Colonic mucosa (tissue), 4 donors: ENCODE results near the gene NUP188. TPM values are rescaled to one million over a fixed set of nuclear protein-coding genes. Genes with fewer than 3 reads are reported as not detected.

Experiments used
- DNase-seq: peaks from one replicate; pipeline ENCODE4 v3.0.0-alpha.2; 2020
- H3K27ac ChIP-seq: fragments of 200-600 bp; one replicate; pipeline ENCODE4 v1.8.0; 2021
- H3K27me3 ChIP-seq: fragments of 200-600 bp; one replicate; pipeline ENCODE4 v1.8.0; 2021
- H3K36me3 ChIP-seq: fragments of 200-600 bp; one replicate; pipeline ENCODE4 v1.8.0; 2021
- H3K4me1 ChIP-seq: fragments of 200-600 bp; one replicate; pipeline ENCODE4 v1.8.0; 2021; ENCODE audit warnings: mild to moderate bottlenecking
- H3K4me3 ChIP-seq: fragments of 200-600 bp; one replicate; pipeline ENCODE4 v1.8.0; 2021
- H3K9ac ChIP-seq, 2 donors: one replicate each; pipeline ENCODE4 v1.7.0; 2013; ENCODE audit warnings: control low read depth in 2 of 2, low read depth in 2 of 2, low read length in 2 of 2
- H3K9me3 ChIP-seq: fragments of 200-600 bp; one replicate; pipeline ENCODE4 v1.8.0; 2021
- CTCF ChIP-seq: fragments of 200-600 bp; IDR thresholded peaks from one replicate; pipeline ENCODE4 v1.8.0; 2022; ENCODE audit warnings: antibody characterized with exemption, mild to moderate bottlenecking
- intact Hi-C: fragments of 100-400 bp; cut with DNase I; formaldehyde crosslinking; loops from one replicate; pipeline ENCODE4 v1.14.1; 2022
- total RNA-seq, 2 donors: library from RNA; stranded (reverse); fragmentation: NEBNext Ultra II Directional in 1 of 2; extraction: Animal tissue kit (Norgen Biotek cat#: 25700) in 1 of 2; gene quantifications; one replicate each; pipeline ENCODE4 v1.2.1, GENCODE V29; 2021
- donor health status: healthy.
- donor health status: DM: no; HTN: no; CAD: no.
- donor health status: DM: no; HTN: no; CAD: no.

Gene NUP188
- total RNA-seq, 2 donors from 2014 or later, result 26.8 to 43.9 TPM

GRCh38 chr9:128916745-128917144 lies 30.8 kb upstream of the NUP188 start:
- Histone ChIP-seq H3K36me3 (no peaks in the 10 kb centered on the region), H3K4me1 (peaks cover 7% of the 10 kb centered on the region), H3K9me3 (no peaks in the 10 kb centered on the region), H3K27me3 (no peaks in the 10 kb centered on the region), H3K4me3 (no peak overlapping the region), H3K27ac (peak overlapping the region; percentile 50), H3K9ac (peak overlapping the region in 1 of 2 donors; percentile 43)
- no peak for DNase-seq
- TF ChIP-seq CTCF, result no peak
- intact Hi-C loops, result no loop called here

GRCh38 chr9:128917151-128917849 lies 30.2 kb upstream of the NUP188 start:
- no peak for TF ChIP-seq CTCF
- Histone ChIP-seq H3K36me3 (no peaks in the 10 kb centered on the region), H3K4me3 (no peak overlapping the region), H3K9ac (no peak overlapping the region), H3K27me3 (no peaks in the 10 kb centered on the region), H3K27ac (peak overlapping the region; percentile 50), H3K9me3 (no peaks in the 10 kb centered on the region), H3K4me1 (peaks cover 7% of the 10 kb centered on the region)
- intact Hi-C loops, result no loop called here
- peak; percentile 72 for DNase-seq

- H3K9me3 ChIP-seq, result no peaks in the 10 kb centered on the region
- DNase-seq, result no peak
- intact Hi-C loops, result no loop called here
- no peak overlapping the region for H3K4me3 ChIP-seq
- no peaks in the 10 kb centered on the region for H3K27me3 ChIP-seq
- TF ChIP-seq CTCF, result no peak
- H3K4me1 ChIP-seq, result peaks cover 7% of the 10 kb centered on the region
- H3K27ac ChIP-seq, result no peak overlapping the region
- no peaks in the 10 kb centered on the region for H3K36me3 ChIP-seq
- H3K9ac ChIP-seq, result no peak overlapping the region
Observed at GRCh38 chr9:128918921-128919320, 28.6 kb upstream of the NUP188 start.

- no peak for TF ChIP-seq CTCF
- intact Hi-C loops, result no loop called here
- no peaks in the 10 kb centered on the region for H3K9me3 ChIP-seq
- H3K4me3 ChIP-seq, result no peak overlapping the region
- H3K9ac ChIP-seq, result no peak overlapping the region
- H3K36me3 ChIP-seq, result no peaks in the 10 kb centered on the region
- H3K4me1 ChIP-seq, result peaks cover 7% of the 10 kb centered on the region
- no peak for DNase-seq
- H3K27ac ChIP-seq, result peak overlapping the region; percentile 53
- no peaks in the 10 kb centered on the region for H3K27me3 ChIP-seq
Observed at GRCh38 chr9:128919402-128920089, 28.0 kb upstream of the NUP188 start.

GRCh38 chr9:128920381-128921058 lies 27.0 kb upstream of the NUP188 start, which contains the start of gene PHYHD1:
PHYHD1 (plus strand) TSS chr9:128920982; CDS start chr9:128922324, 1,342 bp downstream.
- peaks cover 7% of the 10 kb centered on the region for H3K4me1 ChIP-seq
- intact Hi-C loops, result no loop called here
- no peaks in the 10 kb centered on the region for H3K27me3 ChIP-seq
- no peaks in the 10 kb centered on the region for H3K9me3 ChIP-seq
- DNase-seq, result no peak
- peak within 1 kb of the TSS; percentile 12 to 55 for H3K9ac ChIP-seq
- TF ChIP-seq CTCF, result no peak
- no peak within 1 kb of the TSS for H3K4me3 ChIP-seq
- peak within 1 kb of the TSS; percentile 53 for H3K27ac ChIP-seq
- H3K36me3 ChIP-seq, result no peaks in the 10 kb centered on the region
